SU-DHL-6 (cell line): ENCODE data around the gene IFNA21.

Source experiments
- CTCF ChIP-seq: fragments of 200-600 bp; sonication (generic); IDR thresholded peaks from one replicate; pipeline ENCODE4 v1.5.1; 2017; ENCODE audit warnings: antibody characterized with exemption, mild to moderate bottlenecking, low read length, moderate library complexity; ENCODE audit not compliant: insufficient read depth, poor library complexity, severe bottlenecking
- EZH2phosphoT487 ChIP-seq: fragments of 200-600 bp; sonication (generic), shearing (Covaris generic); conservative IDR thresholded peaks from 2 replicates; pipeline ENCODE4 v1.6.1; 2018; ENCODE audit warnings: mild to moderate bottlenecking, antibody characterized with exemption, low read length, moderate library complexity, mixed read lengths

GRCh38 chr9:21135736-21136135, 30.7 kb downstream of the IFNA21 start:
- TF ChIP-seq CTCF (no peak), EZH2phosphoT487 (no peak)
